ENCODE results near the gene HAPLN2.
"Not testable (repeated sequence)": the region's sequence is repeated elsewhere in the genome, so short reads cannot be mapped to it uniquely, and the experiment has no call there.

Gene HAPLN2

GRCh38 chr1:156615946-156616345 is 3.3 kb upstream of the HAPLN2 start:
- DNase-seq (ENCODE audit: extremely low spot score, insufficient read length, low read depth) (no peak), FAIRE-seq (no peak)

DNA sequence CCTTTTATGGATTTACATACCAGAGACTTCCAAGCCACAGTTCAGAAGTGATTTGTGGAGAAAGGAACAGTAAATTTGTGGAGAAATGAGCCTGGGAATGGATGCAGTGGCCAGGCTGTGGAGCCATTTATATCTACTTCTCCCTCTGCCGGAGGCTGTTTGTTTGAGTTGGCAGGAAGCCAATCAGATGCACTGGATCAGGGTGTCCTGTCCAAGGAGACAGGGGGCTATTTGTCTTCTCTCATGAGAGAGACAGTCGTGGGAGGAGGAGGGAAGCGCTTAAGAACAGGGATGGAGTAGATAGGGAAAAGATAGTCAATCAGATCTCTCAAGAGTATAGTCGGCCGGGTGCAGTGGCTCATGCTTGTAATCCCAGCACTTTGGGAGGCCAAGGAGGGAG is 2.8 kb upstream of the HAPLN2 start:
- FAIRE-seq = no peak
- DNase-seq (ENCODE audit: extremely low spot score, insufficient read length, low read depth) = no peak

GRCh38 chr1:156619582-156619955 is 354 bp downstream of the HAPLN2 start:
- no peak for FAIRE-seq
- no peak for DNase-seq (ENCODE audit: extremely low spot score, insufficient read length, low read depth)

DNA sequence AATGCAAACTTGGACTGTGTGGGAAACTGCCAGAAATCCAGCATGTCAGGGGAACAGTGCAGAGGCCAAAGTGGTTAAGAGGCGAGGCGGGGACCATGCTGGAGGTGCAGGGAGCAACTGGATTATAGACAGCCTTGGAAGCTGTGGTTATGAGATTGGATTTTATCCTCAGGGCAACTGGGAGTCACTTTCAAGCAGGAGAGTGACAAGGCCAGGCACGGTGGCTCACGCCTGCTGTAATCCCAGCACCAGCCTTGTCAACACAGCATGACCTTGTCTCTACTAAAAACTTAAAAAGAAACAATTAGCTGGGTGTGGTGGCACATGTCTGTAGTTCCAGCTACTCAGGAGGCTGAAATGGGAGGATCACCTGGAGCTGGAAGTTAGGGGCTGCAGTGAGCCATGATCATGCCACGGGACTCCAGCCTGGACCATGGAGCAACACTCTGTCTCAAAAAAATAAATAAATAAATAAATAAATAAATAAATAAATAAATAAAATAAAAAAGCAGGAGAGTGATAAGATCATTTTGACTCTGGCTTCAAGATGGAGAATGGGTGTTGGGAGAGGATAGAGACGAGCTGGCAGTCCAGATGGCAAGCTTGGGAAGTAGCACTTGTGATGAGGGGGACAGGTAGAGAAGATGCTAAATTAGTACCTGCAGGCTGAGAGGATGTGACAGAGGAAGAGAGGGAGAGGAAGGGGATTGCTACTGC is 3.5 kb downstream of the HAPLN2 start:
- FAIRE-seq (no peak), DNase-seq (ENCODE audit: extremely low spot score, insufficient read length, low read depth) (no peak)

GRCh38 chr1:156623946-156624813 is 5.0 kb downstream of the HAPLN2 start:
- DNase-seq (ENCODE audit: extremely low spot score, insufficient read length, low read depth) (no peak), FAIRE-seq (no peak)

GRCh38 chr1:156624814-156625435 is 5.7 kb downstream of the HAPLN2 start:
- FAIRE-seq = no peak

DNA sequence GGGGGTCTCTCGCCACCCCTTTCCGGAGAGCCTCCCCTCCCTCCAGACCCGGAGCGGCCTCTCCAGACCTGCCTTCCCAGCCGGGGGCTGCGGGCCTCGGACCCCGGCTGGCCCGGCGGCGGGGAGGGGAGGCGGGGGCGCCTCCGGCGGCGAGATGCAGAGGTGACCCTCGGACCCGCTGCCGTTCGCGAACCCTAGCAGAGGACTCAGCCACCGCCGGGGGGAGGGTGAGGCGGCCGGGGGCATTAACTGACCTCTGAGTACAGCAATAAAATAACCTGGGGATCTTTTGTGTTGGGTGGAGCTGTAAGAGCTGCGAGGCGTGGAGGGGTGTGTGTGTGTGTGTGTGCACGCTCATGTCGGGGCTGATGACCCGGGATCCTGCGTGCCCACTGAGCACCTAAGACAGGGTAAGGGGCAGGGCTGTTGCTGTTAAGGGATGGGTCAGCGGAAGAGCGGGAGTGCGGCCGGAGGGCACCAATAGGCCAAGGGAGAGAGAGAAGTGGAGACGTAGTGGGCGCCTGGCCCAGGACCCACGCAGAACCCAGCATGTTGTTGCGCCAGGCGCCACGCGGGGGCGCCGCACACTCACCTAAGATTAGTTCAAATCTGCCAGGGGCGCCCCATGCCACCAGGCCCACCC is 6.3 kb downstream of the HAPLN2 start:
- DNase-seq (ENCODE audit: extremely low spot score, insufficient read length, low read depth) (no peak), FAIRE-seq (no peak)

More at GRCh38 chr1:156624814-156625435, 5.7 kb downstream of the HAPLN2 start:
- DNase-seq (ENCODE audit: extremely low spot score, insufficient read length, low read depth) = no peak

DNA sequence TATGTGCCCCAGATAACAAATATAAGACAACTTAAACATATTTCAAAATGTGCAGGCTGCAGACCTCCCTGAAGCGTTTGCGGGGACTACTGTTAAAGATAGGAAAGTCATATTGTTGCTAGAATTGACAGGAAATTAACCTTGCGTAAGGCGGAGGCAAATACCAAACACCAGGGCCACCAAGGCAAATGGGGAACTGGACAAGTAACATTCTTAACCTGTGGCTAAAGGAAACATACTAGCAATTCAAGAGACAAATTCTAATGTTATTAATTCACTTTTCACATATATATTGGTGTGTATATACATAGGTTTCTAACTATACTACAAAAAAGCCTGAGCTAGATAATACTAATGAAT is 6.8 kb downstream of the HAPLN2 start:
- no peak for FAIRE-seq
- no peak for DNase-seq (ENCODE audit: extremely low spot score, insufficient read length, low read depth)

GRCh38 chr1:156627313-156627880 is 8.2 kb downstream of the HAPLN2 start:
- DNase-seq (ENCODE audit: extremely low spot score, insufficient read length, low read depth) (no peak), FAIRE-seq (peak; percentile 72)

- no peak for FAIRE-seq
- no peak for DNase-seq (ENCODE audit: extremely low spot score, insufficient read length, low read depth)
These were observed 10.7 kb downstream of the HAPLN2 start for GRCh38 chr1:156629823-156630449.

DNA sequence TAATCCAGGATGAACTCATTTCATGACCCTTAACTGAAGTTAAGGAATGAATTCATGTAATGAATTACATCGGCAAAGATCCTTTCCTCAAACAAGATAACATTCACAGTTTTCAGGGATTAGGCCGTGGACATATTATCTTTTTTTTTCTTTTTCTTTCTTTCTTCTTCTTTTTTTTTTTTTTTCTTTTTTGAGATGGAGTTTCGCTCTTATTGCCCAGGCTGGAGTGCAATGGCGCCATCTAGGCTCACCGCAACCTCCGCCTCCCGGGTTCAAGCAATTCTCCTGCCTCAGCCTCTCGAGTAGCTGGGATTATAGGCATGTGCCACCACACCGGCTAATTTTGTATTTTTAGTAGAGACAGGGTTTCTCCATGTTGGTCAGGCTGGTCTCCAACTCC is 11.9 kb downstream of the HAPLN2 start:
- not testable (repeated sequence) for FAIRE-seq; DNase-seq (ENCODE audit: extremely low spot score, insufficient read length, low read depth)

DNA sequence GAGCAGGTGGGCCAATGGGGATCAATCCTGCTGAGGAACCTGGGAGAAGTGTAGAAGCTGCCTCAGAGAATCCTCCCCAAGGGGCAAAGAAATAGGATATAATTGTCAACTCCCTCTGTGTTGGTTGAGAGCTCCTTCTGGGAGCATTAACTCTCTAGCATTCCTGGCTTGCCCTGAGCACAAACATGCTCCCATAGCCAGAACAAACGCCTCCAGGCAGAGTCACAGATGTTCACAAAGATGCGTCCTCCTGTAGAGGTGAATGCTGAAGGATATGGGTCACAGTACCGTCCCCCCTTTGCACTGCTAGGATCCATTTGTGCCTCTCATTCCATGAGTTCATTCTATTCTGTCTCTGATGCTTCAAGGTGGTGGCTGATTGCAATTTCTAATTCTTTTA is 13.1 kb downstream of the HAPLN2 start:
- DNase-seq (ENCODE audit: extremely low spot score, insufficient read length, low read depth) (no peak), FAIRE-seq (no peak)

GRCh38 chr1:156638189-156638985 is 19.2 kb downstream of the HAPLN2 start:
- no peak for DNase-seq (ENCODE audit: extremely low spot score, insufficient read length, low read depth)
- FAIRE-seq = no peak

- FAIRE-seq (no peak), DNase-seq (ENCODE audit: extremely low spot score, insufficient read length, low read depth) (no peak)
These were observed 20.4 kb downstream of the HAPLN2 start for GRCh38 chr1:156639601-156640101.

DNA sequence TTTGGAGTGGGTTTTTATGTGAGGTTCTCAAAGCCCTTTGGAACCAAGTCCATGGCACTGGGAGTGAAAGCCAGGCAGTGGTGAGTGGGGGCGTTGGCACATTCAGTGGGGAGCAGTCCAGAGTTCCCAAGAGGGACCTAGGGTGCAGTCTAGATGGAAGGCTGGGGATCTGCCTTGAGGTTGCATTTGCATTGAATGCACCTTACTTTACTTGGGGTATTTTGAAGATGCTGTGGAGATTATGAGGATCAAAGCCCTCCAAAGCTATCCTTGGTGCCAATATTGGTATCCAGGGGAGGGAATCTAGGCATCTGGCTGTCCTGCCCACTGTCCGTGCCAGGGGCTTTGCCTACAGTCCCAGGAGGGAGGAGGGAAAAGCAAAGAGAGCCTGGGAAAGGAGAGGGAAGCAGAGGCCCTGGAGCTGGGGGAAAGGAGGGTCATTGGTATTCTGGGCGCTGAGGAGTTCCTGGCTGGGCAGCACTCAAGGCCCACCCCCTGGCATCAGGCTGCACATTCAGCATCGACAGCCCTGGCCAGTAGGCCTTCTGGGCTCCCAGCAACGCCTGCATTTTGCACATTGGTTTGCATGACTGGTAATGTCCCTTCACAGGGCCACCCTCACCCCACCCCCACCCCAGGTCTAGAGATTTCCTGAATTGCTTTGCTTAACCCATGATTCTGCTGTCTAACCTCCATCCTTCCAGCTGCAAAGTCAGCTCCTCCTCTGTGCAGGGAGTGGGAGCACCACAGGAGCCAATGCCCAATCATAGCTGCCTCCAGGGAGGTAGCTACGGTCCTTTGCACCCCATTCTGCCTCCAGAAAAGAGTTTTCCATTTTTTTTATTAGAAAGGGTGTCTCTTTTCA is 21.9 kb downstream of the HAPLN2 start:
- FAIRE-seq (no peak), DNase-seq (ENCODE audit: extremely low spot score, insufficient read length, low read depth) (no peak)

DNA sequence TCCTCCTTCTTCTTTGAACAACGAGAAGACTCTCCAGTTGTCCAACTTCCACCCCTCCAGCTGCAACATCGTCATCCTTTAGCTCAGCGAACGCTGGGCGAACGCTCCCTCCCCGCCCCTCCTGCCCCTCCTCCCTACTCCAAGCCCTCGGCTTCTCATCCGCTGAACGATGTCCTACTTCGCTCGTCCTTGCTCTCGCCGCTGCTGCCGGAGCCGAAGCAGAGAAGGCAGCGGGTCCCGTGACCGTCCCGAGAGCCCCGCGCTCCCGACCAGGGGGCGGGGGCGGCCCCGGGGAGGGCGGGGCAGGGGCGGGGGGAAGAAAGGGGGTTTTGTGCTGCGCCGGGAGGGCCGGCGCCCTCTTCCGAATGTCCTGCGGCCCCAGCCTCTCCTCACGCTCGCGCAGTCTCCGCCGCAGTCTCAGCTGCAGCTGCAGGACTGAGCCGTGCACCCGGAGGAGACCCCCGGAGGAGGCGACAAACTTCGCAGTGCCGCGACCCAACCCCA is 22.6 kb downstream of the HAPLN2 start, which contains the start of gene BCAN:
Gene BCAN, plus strand, starts transcription at position 357 of the 504 bp plus-strand sequence. CDS start 3,938 bp downstream, outside the sequence.
- DNase-seq (ENCODE audit: extremely low spot score, insufficient read length, low read depth) = no peak
- FAIRE-seq = no peak

DNA sequence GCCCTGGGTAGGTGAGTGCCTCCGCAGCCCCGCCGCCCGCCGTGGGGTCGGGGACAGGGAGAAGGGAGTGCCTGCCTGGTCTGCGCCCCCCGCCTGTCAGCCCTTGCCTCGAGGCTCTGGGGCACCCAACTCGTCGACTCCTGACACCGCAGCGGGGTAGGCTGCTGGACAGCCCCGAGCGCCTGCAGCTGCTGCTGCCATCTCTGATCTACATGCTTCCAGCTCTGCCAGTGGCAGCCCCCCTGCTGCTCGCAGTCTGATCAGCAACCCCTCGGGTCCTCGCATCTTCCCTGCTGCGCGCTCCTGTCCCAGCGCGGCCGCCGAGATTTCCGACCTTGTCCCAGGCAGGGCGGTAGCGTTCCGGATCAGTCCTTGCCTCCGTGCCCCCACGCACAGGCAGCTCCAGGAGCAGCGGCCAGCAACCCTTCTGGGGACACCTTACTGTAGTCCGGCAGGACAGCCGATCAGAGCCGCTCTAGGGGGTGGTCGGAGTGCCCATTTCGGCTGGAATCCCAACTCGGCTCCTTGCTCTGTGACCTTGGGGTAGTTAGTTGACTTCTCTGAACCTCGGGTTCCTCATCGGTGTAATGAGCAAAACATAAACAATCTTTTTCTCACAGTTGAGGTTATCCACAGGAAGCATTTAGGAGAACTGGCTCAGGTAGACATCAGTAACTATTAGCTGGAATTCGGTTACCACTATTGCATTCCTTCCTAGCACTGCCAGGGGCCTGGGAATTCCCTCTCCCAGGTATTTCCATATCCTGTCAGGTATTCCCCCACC is 23.2 kb downstream of the HAPLN2 start:
- DNase-seq (ENCODE audit: extremely low spot score, insufficient read length, low read depth) = no peak

More for the DNA sequence above, 23.2 kb downstream of the HAPLN2 start:
- FAIRE-seq = no peak

All from GM18507 (cell line).